Activated CD4-positive, alpha-beta memory T cell treated with anti-CD3 and anti-CD28 coated beads for 36 hours (primary cell): Measurements from ENCODE around the gene SLC26A6. TPM values are rescaled to one million over a fixed set of nuclear protein-coding genes. Genes with fewer than 3 reads are reported as not detected.

Experiments used
- CTCF ChIA-PET: fragments of 350-600 bp; sonication (Branson Sonifier 250); formaldehyde crosslinking; loops from one replicate; lab custom pipeline; 2021; ENCODE audit warnings: antibody characterized with exemption, inconsistent platforms; lab: Charles Lee
- POLR2A ChIA-PET: fragments of 350-600 bp; sonication (Branson Sonifier 250); formaldehyde crosslinking; loops from one replicate; lab custom pipeline; 2021; ENCODE audit warnings: antibody characterized with exemption; lab: Charles Lee
- DNase-seq: peaks from one replicate; pipeline ENCODE4 v3.0.0-alpha.2; 2020
- H3K27ac Mint-ChIP-seq: one replicate; pipeline ENCODE4 v1.8.0; 2021; ENCODE audit warnings: mixed read lengths
- H3K27me3 Mint-ChIP-seq: one replicate; pipeline ENCODE4 v1.8.0; 2021; ENCODE audit warnings: mixed read lengths
- H3K36me3 Mint-ChIP-seq: one replicate; pipeline ENCODE4 v1.8.0; 2021; ENCODE audit warnings: mixed read lengths
- H3K4me1 Mint-ChIP-seq: one replicate; pipeline ENCODE4 v1.8.0; 2021; ENCODE audit warnings: low read depth, mixed read lengths
- H3K4me3 Mint-ChIP-seq: one replicate; pipeline ENCODE4 v1.8.0; 2021; ENCODE audit warnings: mild to moderate bottlenecking, mixed read lengths
- H3K9me3 Mint-ChIP-seq: one replicate; pipeline ENCODE4 v1.8.0; 2021; ENCODE audit warnings: mixed read lengths
- intact Hi-C: fragments of 100-400 bp; cut with micrococcal nuclease; formaldehyde crosslinking; loops from one replicate; pipeline ENCODE4 v1.15.1; 2023
- total RNA-seq, 2 experiments: library from RNA; stranded (reverse); gene quantifications; one replicate each; pipeline ENCODE4 v1.2.3, GENCODE V29; 2021

SLC26A6 gene
- total RNA-seq, 2 experiments from 2014 or later: 47.7 to 52.4 TPM

GRCh38 chr3:48644898-48645760 lies 9.9 kb upstream of the SLC26A6 start:
- Mint-ChIP-seq H3K27ac (no peak overlapping the region), H3K4me3 (no peak overlapping the region), H3K36me3 (peaks cover 2% of the 10 kb centered on the region), H3K4me1 (no peaks in the 10 kb centered on the region), H3K27me3 (no peaks in the 10 kb centered on the region), H3K9me3 (no peaks in the 10 kb centered on the region)
- no peak for DNase-seq
- POLR2A ChIA-PET: interaction anchor here (0.9 kb wide), 1 partner anchor 17 kb away, joined by 3 read pairs; no protein-coding TSS in a partner anchor
- intact Hi-C loops: no loop called here
- CTCF ChIA-PET: no interaction called here

- no peak for DNase-seq
- H3K9me3 Mint-ChIP-seq: no peaks in the 10 kb centered on the region
- intact Hi-C loops: no loop called here
- CTCF ChIA-PET: interaction anchor here (1.0 kb wide), 1 partner anchor 44 kb away, joined by 3 read pairs; no protein-coding TSS in a partner anchor
- POLR2A ChIA-PET: no interaction called here
- no peak overlapping the region for H3K4me3 Mint-ChIP-seq
- H3K27ac Mint-ChIP-seq: no peak overlapping the region
- no peaks in the 10 kb centered on the region for H3K27me3 Mint-ChIP-seq
- H3K4me1 Mint-ChIP-seq: no peaks in the 10 kb centered on the region
- peaks cover 2% of the 10 kb centered on the region for H3K36me3 Mint-ChIP-seq
These were observed 7.3 kb upstream of the SLC26A6 start for GRCh38 chr3:48642605-48643004.

- Mint-ChIP-seq H3K4me1 (peaks cover 5% of the 10 kb centered on the region), H3K36me3 (peaks cover 2% of the 10 kb centered on the region), H3K4me3 (no peak overlapping the region), H3K9me3 (no peaks in the 10 kb centered on the region), H3K27ac (no peak overlapping the region), H3K27me3 (no peaks in the 10 kb centered on the region)
- intact Hi-C loops: no loop called here
- POLR2A ChIA-PET: no interaction called here
- DNase-seq: no peak
- CTCF ChIA-PET: interaction anchor here (1.0 kb wide), 1 partner anchor 45 kb away, joined by 3 read pairs; no protein-coding TSS in a partner anchor
These were observed 6.1 kb upstream of the SLC26A6 start for GRCh38 chr3:48641396-48641795.

- Mint-ChIP-seq H3K9me3 (no peaks in the 10 kb centered on the region), H3K36me3 (peaks cover 2% of the 10 kb centered on the region), H3K4me1 (peaks cover 11% of the 10 kb centered on the region), H3K27me3 (no peaks in the 10 kb centered on the region), H3K4me3 (no peak overlapping the region), H3K27ac (no peak overlapping the region)
- ChIA-PET POLR2A (no interaction called here), CTCF (no interaction called here)
- DNase-seq: no peak
- intact Hi-C loops: no loop called here
These were observed 4.8 kb upstream of the SLC26A6 start for GRCh38 chr3:48639944-48640606.

- no peak overlapping the region for H3K4me3 Mint-ChIP-seq
- ChIA-PET POLR2A (no interaction called here), CTCF (interaction anchor here (1.4 kb wide), 1 partner anchor 201 kb away, joined by 4 read pairs; no protein-coding TSS in a partner anchor)
- intact Hi-C loops: no loop called here
- no peaks in the 10 kb centered on the region for H3K9me3 Mint-ChIP-seq
- DNase-seq: no peak
- H3K27me3 Mint-ChIP-seq: no peaks in the 10 kb centered on the region
- H3K36me3 Mint-ChIP-seq: peaks cover 6% of the 10 kb centered on the region
- no peak overlapping the region for H3K27ac Mint-ChIP-seq
- H3K4me1 Mint-ChIP-seq: peaks cover 18% of the 10 kb centered on the region
These were observed 2.0 kb upstream of the SLC26A6 start for GRCh38 chr3:48637305-48637704.

- Mint-ChIP-seq H3K9me3 (no peaks in the 10 kb centered on the region), H3K4me1 (peaks cover 18% of the 10 kb centered on the region), H3K36me3 (peaks cover 4% of the 10 kb centered on the region), H3K27ac (no peak overlapping the region), H3K4me3 (peak overlapping the region; percentile 89), H3K27me3 (no peaks in the 10 kb centered on the region)
- ChIA-PET CTCF (interaction anchor here (0.6 to 3.6 kb wide), 23 partner anchors 12 to 336 kb away, joined by 3 to 38 read pairs (median 5); partner anchors contain the start of genes CCDC51, CELSR3, NCKIPSD and PFKFB4), POLR2A (interaction anchor here (0.6 to 2.3 kb wide), 12 partner anchors 11 to 336 kb away, joined by 3 to 11 read pairs (median 4); partner anchors contain the start of genes CELSR3, NME6, PFKFB4 and UQCRC1)
- intact Hi-C loops: no loop called here
- DNase-seq: no peak
These were observed 941 bp upstream of the SLC26A6 start for GRCh38 chr3:48636149-48636655.

- Mint-ChIP-seq H3K36me3 (peaks cover 7% of the 10 kb centered on the region), H3K27ac (no peak overlapping the region), H3K27me3 (no peaks in the 10 kb centered on the region), H3K4me3 (peak overlapping the region; percentile 89), H3K9me3 (no peaks in the 10 kb centered on the region), H3K4me1 (peaks cover 18% of the 10 kb centered on the region)
- intact Hi-C loops: loop anchor here (1.0 to 2.0 kb wide), 8 partner anchors 20 to 446 kb away; partner anchors contain the start of genes CDC25A and UQCRC1
- peak; percentile 64 for DNase-seq
- POLR2A ChIA-PET: interaction anchor here (0.9 to 2.3 kb wide), 6 partner anchors 9 to 161 kb away, joined by 3 to 11 read pairs (median 6); partner anchors contain the start of genes CELSR3 and UQCRC1
- CTCF ChIA-PET: interaction anchor here (0.7 to 3.6 kb wide), 24 partner anchors 11 to 394 kb away, joined by 3 to 38 read pairs (median 6); partner anchors contain the start of genes CELSR3, NCKIPSD, PFKFB4 and TMEM89
These were observed 520 bp downstream of the SLC26A6 start for GRCh38 chr3:48634661-48635221.

GRCh38 chr3:48633743-48634142 lies 1.5 kb downstream of the SLC26A6 start:
- Mint-ChIP-seq H3K4me1 (peaks cover 18% of the 10 kb centered on the region), H3K4me3 (no peak overlapping the region), H3K27ac (no peak overlapping the region), H3K9me3 (no peaks in the 10 kb centered on the region), H3K27me3 (no peaks in the 10 kb centered on the region), H3K36me3 (peaks cover 12% of the 10 kb centered on the region)
- CTCF ChIA-PET: interaction anchor here (0.8 to 3.6 kb wide), 5 partner anchors 22 to 85 kb away, joined by 3 to 38 read pairs (median 29); partner anchors contain the start of genes NCKIPSD, PFKFB4 and UQCRC1
- POLR2A ChIA-PET: interaction anchor here (1.6 kb wide), 1 partner anchor 10 kb away, joined by 3 read pairs; no protein-coding TSS in a partner anchor
- intact Hi-C loops: loop anchor here (2.0 kb wide), 1 partner anchor 161 kb away; no protein-coding TSS in a partner anchor
- no peak for DNase-seq

- no peak for DNase-seq
- Mint-ChIP-seq H3K27me3 (no peaks in the 10 kb centered on the region), H3K4me1 (peaks cover 18% of the 10 kb centered on the region), H3K9me3 (no peaks in the 10 kb centered on the region), H3K4me3 (no peak overlapping the region), H3K27ac (no peak overlapping the region), H3K36me3 (peaks cover 13% of the 10 kb centered on the region)
- ChIA-PET CTCF (interaction anchor here (1.8 to 3.6 kb wide), 2 partner anchors 22 to 84 kb away, joined by 6 to 38 read pairs; partner anchors contain the start of gene UQCRC1), POLR2A (interaction anchor here (1.6 kb wide), 1 partner anchor 10 kb away, joined by 3 read pairs; no protein-coding TSS in a partner anchor)
- intact Hi-C loops: no loop called here
These were observed 2.0 kb downstream of the SLC26A6 start for GRCh38 chr3:48633256-48633655.

GRCh38 chr3:48631516-48632448 lies 3.5 kb downstream of the SLC26A6 start:
- H3K9me3 Mint-ChIP-seq: no peaks in the 10 kb centered on the region
- intact Hi-C loops: no loop called here
- H3K27ac Mint-ChIP-seq: no peak overlapping the region
- no peak overlapping the region for H3K4me3 Mint-ChIP-seq
- peaks cover 15% of the 10 kb centered on the region for H3K4me1 Mint-ChIP-seq
- DNase-seq: no peak
- no peaks in the 10 kb centered on the region for H3K27me3 Mint-ChIP-seq
- ChIA-PET POLR2A (no interaction called here), CTCF (interaction anchor here (0.8 kb wide), 1 partner anchor 196 kb away, joined by 3 read pairs; no protein-coding TSS in a partner anchor)
- H3K36me3 Mint-ChIP-seq: peaks cover 20% of the 10 kb centered on the region
